Measurements from ENCODE around the gene STK32C. TPM values are rescaled to one million over a fixed set of nuclear protein-coding genes. Genes with fewer than 3 reads are reported as not detected.

STK32C gene
- total RNA-seq, 2 donors from 2014 or later, result 0.78 to 4.0 TPM

DNA sequence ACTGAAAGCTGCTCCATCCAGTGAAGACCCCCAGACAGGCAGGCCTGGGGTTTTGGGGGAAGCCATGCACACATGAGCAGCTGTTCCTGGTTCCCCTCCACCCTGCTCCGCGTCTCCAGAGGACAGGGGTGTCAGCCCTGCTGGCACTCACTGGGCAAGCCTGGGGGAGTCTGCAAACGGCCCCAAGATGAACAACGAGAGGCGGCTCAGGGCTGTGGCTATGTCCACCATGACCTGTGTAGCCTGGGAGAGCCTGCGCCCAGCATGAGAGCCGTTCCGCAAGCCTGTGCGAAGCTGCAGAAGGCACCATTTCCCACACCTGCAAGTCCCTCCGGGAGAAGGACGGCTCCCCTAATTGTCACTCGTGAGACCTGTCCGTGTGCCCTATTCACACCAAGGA lies 61.5 kb downstream of the STK32C start:
- Histone ChIP-seq H3K4me1 (peaks cover 9% of the 10 kb centered on the region), H3K4me3 (no peak overlapping the region), H3K9me3 (no peaks in the 10 kb centered on the region), H3K36me3 (replicated peaks in 1 of 2; ENCODE audit: insufficient read depth in 1 of 2, low read depth in 2 of 2) (no peaks in the 10 kb centered on the region), H3K27me3 (no peaks in the 10 kb centered on the region), H3K27ac (no peak overlapping the region)
- DNase-seq, result no peak
- TF ChIP-seq, protein P1, sequence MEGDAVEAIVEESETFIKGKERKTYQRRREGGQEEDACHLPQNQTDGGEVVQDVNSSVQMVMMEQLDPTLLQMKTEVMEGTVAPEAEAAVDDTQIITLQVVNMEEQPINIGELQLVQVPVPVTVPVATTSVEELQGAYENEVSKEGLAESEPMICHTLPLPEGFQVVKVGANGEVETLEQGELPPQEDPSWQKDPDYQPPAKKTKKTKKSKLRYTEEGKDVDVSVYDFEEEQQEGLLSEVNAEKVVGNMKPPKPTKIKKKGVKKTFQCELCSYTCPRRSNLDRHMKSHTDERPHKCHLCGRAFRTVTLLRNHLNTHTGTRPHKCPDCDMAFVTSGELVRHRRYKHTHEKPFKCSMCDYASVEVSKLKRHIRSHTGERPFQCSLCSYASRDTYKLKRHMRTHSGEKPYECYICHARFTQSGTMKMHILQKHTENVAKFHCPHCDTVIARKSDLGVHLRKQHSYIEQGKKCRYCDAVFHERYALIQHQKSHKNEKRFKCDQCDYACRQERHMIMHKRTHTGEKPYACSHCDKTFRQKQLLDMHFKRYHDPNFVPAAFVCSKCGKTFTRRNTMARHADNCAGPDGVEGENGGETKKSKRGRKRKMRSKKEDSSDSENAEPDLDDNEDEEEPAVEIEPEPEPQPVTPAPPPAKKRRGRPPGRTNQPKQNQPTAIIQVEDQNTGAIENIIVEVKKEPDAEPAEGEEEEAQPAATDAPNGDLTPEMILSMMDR (IDR thresholded peaks at IDR 0.05), result no peak
- no peak for TF ChIP-seq POLR2A (IDR thresholded peaks at IDR 0.05)
- WGBS, 2 donors, result 87 to 90% methylated on average over 12 to 13 of the region's 13 CpGs
- ATAC-seq, result no peak
- intact Hi-C loops (cut with DNase I), result no loop called here

DNA sequence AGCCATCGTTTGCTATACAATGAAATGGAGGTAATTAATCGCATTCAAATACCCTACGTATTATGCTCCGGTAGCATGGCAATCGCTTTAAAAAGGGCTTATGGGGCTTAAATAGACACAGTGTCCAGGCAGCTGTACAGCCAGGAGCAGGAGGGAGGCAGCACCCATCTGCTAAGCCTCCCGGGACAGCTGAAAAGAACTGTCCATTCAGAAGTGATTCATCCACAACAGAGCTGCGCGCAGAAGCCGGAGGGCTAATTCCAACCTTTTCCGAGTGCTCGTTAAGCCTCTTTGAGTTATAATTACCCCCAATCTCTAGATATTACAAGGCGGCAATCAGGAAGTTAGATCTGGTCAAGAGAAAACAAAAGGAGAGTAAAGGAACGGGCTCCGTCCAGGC lies 62.7 kb downstream of the STK32C start:
- ATAC-seq (no peak), DNase-seq (no peak)
- WGBS, 2 donors, result 90 to 92% methylated on average over 14 of the region's 14 CpGs
- Histone ChIP-seq H3K27me3 (no peaks in the 10 kb centered on the region), H3K36me3 (replicated peaks in 1 of 2; ENCODE audit: insufficient read depth in 1 of 2, low read depth in 2 of 2) (no peaks in the 10 kb centered on the region), H3K9me3 (no peaks in the 10 kb centered on the region), H3K27ac (no peak overlapping the region), H3K4me1 (peaks cover 9% of the 10 kb centered on the region), H3K4me3 (no peak overlapping the region)
- intact Hi-C loops (cut with DNase I), result no loop called here
- TF ChIP-seq POLR2A (IDR thresholded peaks at IDR 0.05), result no peak
- TF ChIP-seq, protein P1 (IDR thresholded peaks at IDR 0.05), result no peak

DNA sequence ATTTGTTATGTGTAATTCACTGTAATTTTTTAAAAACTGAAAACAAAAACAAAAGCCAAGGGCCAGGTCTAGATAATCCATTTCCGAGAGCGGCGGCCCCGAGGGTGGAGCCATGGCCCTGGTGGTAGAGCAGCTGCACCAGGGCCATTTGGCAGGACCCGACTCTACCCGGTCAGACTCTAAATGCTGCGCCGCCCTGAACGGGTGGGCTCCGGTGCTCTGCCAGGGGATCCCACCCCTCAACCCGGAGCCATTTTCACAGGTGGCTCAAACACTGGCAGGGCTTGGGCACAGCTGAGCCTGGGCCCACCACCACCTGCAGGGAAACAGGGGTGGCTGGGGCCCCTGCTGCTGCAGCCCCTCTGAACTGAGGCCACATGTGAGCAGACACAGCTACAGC lies 64.1 kb downstream of the STK32C start:
- 85 to 90% methylated on average over 10 to 11 of the region's 11 CpGs for WGBS, 2 donors
- no peak for ATAC-seq

DNA sequence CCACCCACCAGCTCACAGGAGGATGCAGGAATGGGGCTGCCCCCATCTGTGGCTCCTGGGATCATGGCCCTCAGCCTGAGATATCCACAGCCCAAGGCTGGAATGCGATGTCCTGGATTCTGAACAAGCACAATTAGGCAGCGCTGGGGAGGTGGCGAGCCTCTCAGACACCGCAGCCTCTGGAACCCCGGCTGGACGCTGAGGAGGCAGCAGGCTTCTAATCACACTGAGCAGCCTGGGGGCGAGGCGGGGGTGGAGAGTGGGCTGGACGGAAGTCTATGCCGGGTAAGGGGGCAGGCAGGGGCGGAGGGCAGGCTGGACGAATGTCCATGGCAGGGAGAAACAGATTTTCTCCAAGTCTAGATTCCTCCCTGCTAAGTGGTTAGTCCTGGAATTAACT lies 64.6 kb downstream of the STK32C start:
- no peaks in the 10 kb centered on the region for H3K9me3 ChIP-seq
- no peak for ATAC-seq
- no peak for DNase-seq
- H3K36me3 ChIP-seq (replicated peaks in 1 of 2; ENCODE audit: insufficient read depth in 1 of 2, low read depth in 2 of 2), result no peaks in the 10 kb centered on the region
- H3K27me3 ChIP-seq, result no peaks in the 10 kb centered on the region
- H3K4me3 ChIP-seq, result no peak overlapping the region
- TF ChIP-seq, protein P1 (IDR thresholded peaks at IDR 0.05), result no peak
- no peak for TF ChIP-seq POLR2A (IDR thresholded peaks at IDR 0.05)
- intact Hi-C loops (cut with DNase I), result no loop called here
- 78 to 87% methylated on average over 6 to 12 of the region's 12 CpGs for WGBS, 2 donors
- peaks cover 2% of the 10 kb centered on the region for H3K4me1 ChIP-seq
- H3K27ac ChIP-seq, result no peak overlapping the region

More for the DNA sequence above, 64.1 kb downstream of the STK32C start:
- DNase-seq, result no peak
- Histone ChIP-seq H3K4me3 (no peak overlapping the region), H3K27me3 (no peaks in the 10 kb centered on the region), H3K36me3 (replicated peaks in 1 of 2; ENCODE audit: insufficient read depth in 1 of 2, low read depth in 2 of 2) (no peaks in the 10 kb centered on the region), H3K4me1 (peaks cover 7% of the 10 kb centered on the region), H3K27ac (no peak overlapping the region), H3K9me3 (no peaks in the 10 kb centered on the region)
- intact Hi-C loops (cut with DNase I), result no loop called here
- TF ChIP-seq, protein P1 (IDR thresholded peaks at IDR 0.05), result no peak
- TF ChIP-seq POLR2A (IDR thresholded peaks at IDR 0.05), result no peak

DNA sequence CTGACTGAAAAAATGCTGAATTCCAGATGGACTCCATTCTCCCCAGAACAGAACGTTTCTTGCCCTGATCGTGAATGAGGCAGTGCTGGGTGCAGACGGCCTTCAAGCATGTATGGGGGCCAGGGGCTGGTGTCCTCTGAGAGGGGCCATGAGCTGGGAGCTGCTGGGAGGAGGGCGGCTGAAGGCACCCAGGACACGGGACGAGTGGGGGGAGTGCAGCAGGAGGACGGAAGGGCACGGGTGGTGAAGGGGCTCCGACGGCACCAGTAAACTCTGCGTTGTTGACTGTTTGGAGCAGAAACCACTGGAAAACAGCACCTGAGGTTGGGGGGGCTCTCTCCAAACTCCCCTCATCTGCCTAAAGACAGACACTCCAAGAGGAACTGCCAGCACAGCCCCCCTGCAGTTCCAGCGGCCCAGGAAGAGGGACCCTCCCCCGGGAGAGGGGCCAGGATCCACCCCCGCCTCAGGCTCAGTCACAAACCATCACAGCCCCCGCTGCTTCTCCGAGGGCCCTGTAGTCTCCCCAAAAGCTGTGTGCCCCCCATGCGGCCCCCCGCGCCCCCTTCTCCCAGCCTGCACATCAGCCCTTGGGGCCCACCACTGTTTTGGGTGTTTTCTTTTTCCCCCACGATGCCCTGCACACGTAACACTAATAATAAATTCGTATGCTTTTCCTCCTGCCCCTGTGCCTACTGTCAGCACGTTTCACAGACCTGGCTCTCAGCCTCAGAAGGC lies 65.5 kb downstream of the STK32C start:
- Histone ChIP-seq H3K4me1 (no peaks in the 10 kb centered on the region), H3K4me3 (no peak overlapping the region), H3K27me3 (no peaks in the 10 kb centered on the region), H3K36me3 (replicated peaks in 1 of 2; ENCODE audit: insufficient read depth in 1 of 2, low read depth in 2 of 2) (no peaks in the 10 kb centered on the region), H3K27ac (no peak overlapping the region), H3K9me3 (no peaks in the 10 kb centered on the region)
- no peak for TF ChIP-seq POLR2A (IDR thresholded peaks at IDR 0.05)
- ATAC-seq, result no peak
- intact Hi-C loops (cut with DNase I), result no loop called here
- DNase-seq, result no peak
- WGBS, 2 donors, result 79 to 84% methylated on average over 20 to 23 of the region's 23 CpGs

Measured in body of pancreas (tissue), 4 donors.